OCI-LY7 (cell line): Measurements from ENCODE around the gene HSPA1L.

ENCODE experiments used
- CTCF ChIP-seq: fragments of 200-600 bp; sonication (generic); conservative IDR thresholded peaks from 2 replicates; pipeline ENCODE4 v1.5.1; 2014; ENCODE audit warnings: mild to moderate bottlenecking, antibody characterized with exemption, low read length, moderate library complexity, mixed read lengths
- EZH2phosphoT487 ChIP-seq: fragments of 200-600 bp; sonication (generic); IDR thresholded peaks from 2 replicates; pipeline ENCODE4 v1.6.1; 2018; ENCODE audit warnings: low read depth, borderline replicate concordance, mild to moderate bottlenecking, mixed run types, antibody characterized with exemption, low read length, moderate library complexity, mixed read lengths

- TF ChIP-seq CTCF (no peak), EZH2phosphoT487 (no peak)
Measured at GRCh38 chr6:31784098-31784925, 30.8 kb downstream of the HSPA1L start.
